Ovary (tissue), 3 donors: ENCODE measurements around the gene CDK19.

Source experiments
- POLR2A ChIP-seq: fragments of 450-650 bp; IDR thresholded peaks from one replicate; pipeline ENCODE4 v1.6.1; 2017; ENCODE audit warnings: antibody characterized with exemption, mild to moderate bottlenecking, moderate library complexity
- TF ChIP-seq, protein P1 (sequence below), 3 donors: fragments of 450-650 bp in 2 of 3; fragments of 200-600 bp in 1 of 3; IDR thresholded peaks; one replicate each; pipeline versions ENCODE4 v1.5.1 to v1.8.0; 2016 to 2022; ENCODE audit warnings: antibody characterized with exemption in 3 of 3, mild to moderate bottlenecking in 1 of 3
- donor health status: DM: no; HTN: no; CAD: no.

DNA sequence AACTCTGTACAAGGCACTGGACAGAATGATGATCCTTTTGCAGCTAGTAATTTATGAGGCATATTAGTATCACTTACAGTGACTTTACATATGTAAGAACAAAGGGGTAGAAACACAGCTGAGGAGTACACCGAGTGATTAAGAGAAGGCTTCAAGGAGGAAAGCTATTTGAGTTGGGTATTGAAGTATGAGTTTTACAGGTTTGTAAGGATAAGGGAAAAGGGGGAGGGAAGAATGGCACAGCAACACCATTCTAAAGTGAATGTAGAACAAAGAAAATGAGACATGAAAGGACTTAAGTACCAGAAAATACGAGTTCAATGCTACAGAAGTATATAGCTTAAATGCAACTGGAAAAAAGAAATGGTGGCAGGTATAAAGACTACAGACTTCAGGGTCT lies 5.5 kb downstream of the CDK19 start:
- TF ChIP-seq POLR2A, result no peak
- TF ChIP-seq, protein P1, sequence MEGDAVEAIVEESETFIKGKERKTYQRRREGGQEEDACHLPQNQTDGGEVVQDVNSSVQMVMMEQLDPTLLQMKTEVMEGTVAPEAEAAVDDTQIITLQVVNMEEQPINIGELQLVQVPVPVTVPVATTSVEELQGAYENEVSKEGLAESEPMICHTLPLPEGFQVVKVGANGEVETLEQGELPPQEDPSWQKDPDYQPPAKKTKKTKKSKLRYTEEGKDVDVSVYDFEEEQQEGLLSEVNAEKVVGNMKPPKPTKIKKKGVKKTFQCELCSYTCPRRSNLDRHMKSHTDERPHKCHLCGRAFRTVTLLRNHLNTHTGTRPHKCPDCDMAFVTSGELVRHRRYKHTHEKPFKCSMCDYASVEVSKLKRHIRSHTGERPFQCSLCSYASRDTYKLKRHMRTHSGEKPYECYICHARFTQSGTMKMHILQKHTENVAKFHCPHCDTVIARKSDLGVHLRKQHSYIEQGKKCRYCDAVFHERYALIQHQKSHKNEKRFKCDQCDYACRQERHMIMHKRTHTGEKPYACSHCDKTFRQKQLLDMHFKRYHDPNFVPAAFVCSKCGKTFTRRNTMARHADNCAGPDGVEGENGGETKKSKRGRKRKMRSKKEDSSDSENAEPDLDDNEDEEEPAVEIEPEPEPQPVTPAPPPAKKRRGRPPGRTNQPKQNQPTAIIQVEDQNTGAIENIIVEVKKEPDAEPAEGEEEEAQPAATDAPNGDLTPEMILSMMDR (IDR thresholded peaks at IDR 0.05), result no peak
